IMR-90 (cell line): Measurements from ENCODE around the gene RNF215. TPM values are rescaled to one million over a fixed set of nuclear protein-coding genes. Genes with fewer than 3 reads are reported as not detected.

ENCODE experiments used
- ATAC-seq: fragments of 200-7000 bp; cut with Tn5 transposase; 2 replicates; pipeline ENCODE4 v1.9.1; 2020; ENCODE audit warnings: low read depth, mild to moderate bottlenecking, moderate library complexity
- BruUV-seq: library from RNA; stranded (reverse); fragments of 400-500 nt; replicated peaks from 2 replicates; lab custom pipeline; 2021; lab: Mats Ljungman, UMichigan
- CTCF ChIA-PET: fragments of 300-600 bp; formaldehyde crosslinking; extraction: SDS; loops from one replicate; lab custom pipeline; 2021; ENCODE audit warnings: antibody characterized with exemption; lab: Yijun Ruan, JAX
- POLR2A ChIA-PET: fragments of 300-600 bp; sonication (Branson Sonifier 250); formaldehyde crosslinking; loops from one replicate; lab custom pipeline; 2022; ENCODE audit warnings: antibody characterized with exemption; ENCODE audit not compliant: unreplicated experiment; lab: Charles Lee
- DNase-seq: peaks from one replicate; pipeline ENCODE4 v3.0.0; 2013
- H2AFZ ChIP-seq: replicated peaks from 2 replicates; pipeline ENCODE3; 2013; ENCODE audit warnings: low read length, mild to moderate bottlenecking; ENCODE audit not compliant: poor library complexity
- H2AK5ac ChIP-seq: 2 replicates; pipeline ENCODE4 v1.6.1; 2013; ENCODE audit warnings: low read depth, low read length, inconsistent platforms
- H2AK9ac ChIP-seq: replicated peaks from 2 replicates; pipeline ENCODE3; 2013; ENCODE audit warnings: mild to moderate bottlenecking, low read depth, low read length, moderate library complexity; ENCODE audit not compliant: poor library complexity
- H2BK120ac ChIP-seq: 2 replicates; pipeline ENCODE4 v1.6.1; 2013; ENCODE audit warnings: low read depth, low read length, inconsistent platforms
- H2BK15ac ChIP-seq: 3 replicates; pipeline ENCODE4 v1.6.1; 2013; ENCODE audit warnings: low read depth, low read length, inconsistent platforms
- H2BK20ac ChIP-seq: 2 replicates; pipeline ENCODE4 v1.6.1; 2013; ENCODE audit warnings: low read depth, mild to moderate bottlenecking, inconsistent platforms, low read length, moderate library complexity
- H2BK5ac ChIP-seq: 2 replicates; pipeline ENCODE4 v1.6.1; 2013; ENCODE audit warnings: mild to moderate bottlenecking, low read depth, low read length, inconsistent platforms; ENCODE audit not compliant: poor library complexity, severe bottlenecking
- H3K14ac ChIP-seq: replicated peaks from 2 replicates; pipeline ENCODE4 v1.6.1; 2013; ENCODE audit warnings: low read depth, low read length, inconsistent platforms
- H3K18ac ChIP-seq: 2 replicates; pipeline ENCODE4 v1.6.1; 2013; ENCODE audit warnings: low read depth, low read length, control low read depth
- H3K23ac ChIP-seq: 2 replicates; pipeline ENCODE4 v1.6.1; 2013; ENCODE audit warnings: low read depth, low read length, inconsistent platforms
- H3K27ac ChIP-seq: 2 replicates; pipeline ENCODE4 v1.5.1; 2013; ENCODE audit warnings: mild to moderate bottlenecking, control low read depth, low read length; ENCODE audit not compliant: insufficient read depth
- H3K27me3 ChIP-seq: 2 replicates; pipeline ENCODE4 v1.6.1; 2013; ENCODE audit warnings: low read length; ENCODE audit not compliant: control insufficient read depth, insufficient read depth
- H3K36me3 ChIP-seq: 2 replicates; pipeline ENCODE4 v1.6.1; 2013; ENCODE audit warnings: low read length, mixed read lengths; ENCODE audit not compliant: control insufficient read depth, insufficient read depth
- H3K4ac ChIP-seq: 2 replicates; pipeline ENCODE4 v1.6.1; 2013; ENCODE audit warnings: low read depth, low read length, inconsistent platforms
- H3K4me1 ChIP-seq: 2 replicates; pipeline ENCODE4 v1.6.1; 2013; ENCODE audit warnings: low read length, mixed read lengths; ENCODE audit not compliant: control insufficient read depth, insufficient read depth
- H3K4me2 ChIP-seq: 2 replicates; pipeline ENCODE4 v1.6.1; 2013; ENCODE audit warnings: low read depth, mild to moderate bottlenecking, control low read depth, low read length, moderate library complexity
- H3K4me3 ChIP-seq: 2 replicates; pipeline ENCODE4 v1.5.1; 2013; ENCODE audit warnings: low read depth, mild to moderate bottlenecking, control low read depth, low read length, moderate library complexity; ENCODE audit not compliant: insufficient read depth
- H3K56ac ChIP-seq: 2 replicates; pipeline ENCODE4 v1.6.1; 2013; ENCODE audit warnings: low read length, inconsistent platforms; ENCODE audit not compliant: insufficient read depth; ENCODE audit errors: extremely low read depth
- H3K79me1 ChIP-seq, 2 experiments: 2 replicates each; pipeline ENCODE4 v1.6.1; 2013; ENCODE audit warnings: low read length in 2 of 2, inconsistent platforms in 1 of 2, low read depth in 1 of 2
- H3K9ac ChIP-seq: 2 replicates; pipeline ENCODE4 v1.6.1; 2013; ENCODE audit warnings: low read depth, low read length, control low read depth
- H3K9me1 ChIP-seq: 2 replicates; pipeline ENCODE4 v1.6.1; 2013; ENCODE audit warnings: low read length, inconsistent platforms; ENCODE audit not compliant: insufficient read depth
- H3K9me3 ChIP-seq: 2 replicates; pipeline ENCODE4 v1.6.1; 2013; ENCODE audit warnings: low read length; ENCODE audit not compliant: control insufficient read depth, insufficient read depth
- H4K20me1 ChIP-seq: 2 replicates; pipeline ENCODE4 v1.6.1; 2013; ENCODE audit warnings: low read length, inconsistent platforms; ENCODE audit not compliant: insufficient read depth
- H4K5ac ChIP-seq: 2 replicates; pipeline ENCODE4 v1.6.1; 2013; ENCODE audit warnings: mild to moderate bottlenecking, low read depth, low read length, control low read depth
- H4K8ac ChIP-seq, 2 experiments: 2 replicates each; pipeline ENCODE4 v1.6.1; 2013; ENCODE audit warnings: low read depth in 2 of 2, low read length in 2 of 2, control low read depth in 1 of 2, inconsistent platforms in 1 of 2
- H4K91ac ChIP-seq: 2 replicates; pipeline ENCODE4 v1.6.1; 2013; ENCODE audit warnings: low read depth, low read length, inconsistent platforms; ENCODE audit not compliant: insufficient read depth
- BHLHE40 ChIP-seq: fragments of 150-350 bp; IDR thresholded peaks from 2 replicates; pipeline ENCODE4 v1.6.1; 2016; ENCODE audit warnings: mild to moderate bottlenecking, low read depth, low read length
- CHD1 ChIP-seq: IDR thresholded peaks from 2 replicates; pipeline ENCODE4 v1.6.1; 2012; ENCODE audit warnings: low read depth, low read length, improper control_type of control experiment
- FOS ChIP-seq: fragments of 150-350 bp; IDR thresholded peaks from 2 replicates; pipeline ENCODE4 v1.6.1; 2016; ENCODE audit warnings: low read depth, low read length
- MAZ ChIP-seq: IDR thresholded peaks from 2 replicates; pipeline ENCODE4 v1.6.1; 2012; ENCODE audit warnings: low read depth, mild to moderate bottlenecking, low read length, improper control_type of control experiment, moderate library complexity, borderline replicate concordance
- MXI1 ChIP-seq: IDR thresholded peaks from 2 replicates; pipeline ENCODE4 v1.6.1; 2012; ENCODE audit warnings: low read depth, mild to moderate bottlenecking, low read length, moderate library complexity, borderline replicate concordance
- NFE2L2 ChIP-seq: fragments of 150-350 bp; IDR thresholded peaks from 2 replicates; pipeline ENCODE4 v1.6.1; 2016; ENCODE audit warnings: low read depth, mild to moderate bottlenecking, low read length
- POLR2A ChIP-seq: IDR thresholded peaks from 2 replicates; pipeline ENCODE4 v1.6.1; 2012; ENCODE audit warnings: mild to moderate bottlenecking, low read depth, low read length
- RFX5 ChIP-seq: IDR thresholded peaks from 2 replicates; pipeline ENCODE4 v1.8.0; 2012; ENCODE audit warnings: low read depth, mild to moderate bottlenecking, low read length, moderate library complexity
- SMC3 ChIP-seq: fragments of 150-350 bp; IDR thresholded peaks from 2 replicates; pipeline ENCODE4 v1.6.1; 2016; ENCODE audit warnings: low read depth, mild to moderate bottlenecking, antibody characterized with exemption, low read length, moderate library complexity
- USF2 ChIP-seq: fragments of 150-350 bp; IDR thresholded peaks from 2 replicates; pipeline ENCODE4 v1.6.1; 2017; ENCODE audit warnings: mild to moderate bottlenecking, antibody characterized with exemption, low read length, low read depth
- WGBS, 2 experiments: methylation state at CpG; one replicate each; pipeline versions ENCODE4 v1.1.5 to v1.1.7; 2013; ENCODE audit warnings: missing lambda C conversion rate in 2 of 2; ENCODE audit not compliant: insufficient read length in 1 of 2; ENCODE audit errors: extremely low coverage in 2 of 2; 5-methylcytosine and 5-hydroxymethylcytosine counted together
- dilution Hi-C: fragments of 300-500 bp; cut with HindIII; formaldehyde crosslinking; loops from one replicate; pipeline ENCODE4 v1.14.3; 2018; ENCODE audit warnings: low sequenced_read_pairs; ENCODE audit not compliant: unreplicated experiment
- in situ Hi-C: fragments of 300-500 bp; cut with MboI; formaldehyde crosslinking; loops from 3 replicates; pipeline ENCODE4 v1.14.3; 2019; ENCODE audit warnings: low sequenced_read_pairs, inconsistent platforms, mixed read lengths
- intact Hi-C: fragments of 100-400 bp; cut with micrococcal nuclease; formaldehyde crosslinking; loops from 2 replicates; pipeline ENCODE4 v1.10.0; 2022
- polyA plus RNA-seq, 3 experiments: library from polyadenylated mRNA; depleted of rRNA; stranded (reverse); fragments of >200 nt; gene quantifications; 2 replicates each; pipeline ENCODE4 v1.2.3, GENCODE V29; 2012; ENCODE audit warnings: low replicate concordance in 1 of 3
- total RNA-seq: library from RNA; depleted of rRNA; stranded (reverse); fragments of >200 nt; gene quantifications from 2 replicates; pipeline ENCODE4 v1.2.3, GENCODE V29; 2012
- TF ChIP-seq, protein P1 (sequence below): conservative IDR thresholded peaks from 2 replicates; pipeline ENCODE4 v1.5.1; 2012; ENCODE audit warnings: mild to moderate bottlenecking, low read depth, low read length, improper control_type of control experiment
- TF ChIP-seq, protein P2 (sequence below): fragments of 150-350 bp; IDR thresholded peaks from 2 replicates; pipeline ENCODE4 v1.6.1; 2016; ENCODE audit warnings: low read depth, mild to moderate bottlenecking, low read length, moderate library complexity, borderline replicate concordance

The RNF215 gene
- total and polyA plus RNA-seq, 2 of the 4 experiments (the other 2 are of a cell fraction): 15.8 to 21.9 TPM

DNA sequence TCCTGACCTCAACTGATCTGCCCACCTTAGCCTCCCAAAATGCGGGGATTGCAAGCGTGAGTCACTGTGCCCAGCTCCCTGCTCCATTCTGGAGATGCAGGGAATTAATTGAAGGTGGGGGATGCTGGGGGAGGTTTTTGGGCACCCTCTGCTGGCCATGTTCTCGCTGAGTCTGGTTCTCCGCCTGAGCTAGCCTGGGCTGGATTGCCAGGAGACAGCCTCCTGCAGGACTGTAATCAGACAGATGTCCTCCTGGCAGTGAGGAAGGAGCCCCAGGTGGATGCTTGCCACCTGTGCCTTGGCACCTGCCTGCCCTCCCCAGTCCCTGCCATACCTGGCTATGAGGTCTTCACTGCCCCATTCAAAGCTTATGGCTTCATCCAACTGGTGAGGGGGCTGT is 43.7 kb upstream of the RNF215 start:
- Histone ChIP-seq H2BK15ac (no peak overlapping the region), H3K56ac (no peak overlapping the region), H3K4me3 (no peak overlapping the region), H3K4me1 (no peaks in the 10 kb centered on the region), H2AK5ac (no peak overlapping the region), H3K9ac (no peak overlapping the region), H3K27me3 (no peaks in the 10 kb centered on the region), H3K9me1 (peaks cover 3% of the 10 kb centered on the region; the same call in 1 of the 2 replicates), H3K9me3 (no peaks in the 10 kb centered on the region), H4K5ac (no peak overlapping the region), H3K14ac (no peak overlapping the region), H3K27ac (no peak overlapping the region), H2BK20ac (no peak overlapping the region), H4K8ac (no peak overlapping the region), H2AFZ (no peak overlapping the region), H3K18ac (no peak overlapping the region), H2BK5ac (no peak overlapping the region), H2AK9ac (no peak overlapping the region), H3K4ac (no peak overlapping the region), H4K20me1 (no peaks in the 10 kb centered on the region), H3K79me1 (peaks cover 7 to 10% of the 10 kb centered on the region in 2 experiments; a peak in 3 of 4 replicates), H3K4me2 (no peak overlapping the region), H2BK120ac (no peak overlapping the region), H3K23ac (no peak overlapping the region), H4K91ac (no peak overlapping the region), H3K36me3 (peaks cover 6% of the 10 kb centered on the region; the same call in 1 of the 2 replicates)
- dilution Hi-C loops: no loop called here
- CTCF ChIA-PET: no interaction called here
- DNase-seq (no peak), ATAC-seq (no peak)
- POLR2A ChIA-PET: no interaction called here
- in situ Hi-C loops: no loop called here
- no CpG with 5 or more reads among the region's 4 CpGs for WGBS, 2 experiments
- intact Hi-C loops: no loop called here
- no TSS peak for BruUV-seq
- TF ChIP-seq SMC3 (no peak), FOS (no peak), MAZ (no peak), BHLHE40 (no peak), USF2 (no peak), CHD1 (no peak), POLR2A (no peak), NFE2L2 (no peak), MXI1 (no peak), RFX5 (no peak)
- TF ChIP-seq, protein P1, sequence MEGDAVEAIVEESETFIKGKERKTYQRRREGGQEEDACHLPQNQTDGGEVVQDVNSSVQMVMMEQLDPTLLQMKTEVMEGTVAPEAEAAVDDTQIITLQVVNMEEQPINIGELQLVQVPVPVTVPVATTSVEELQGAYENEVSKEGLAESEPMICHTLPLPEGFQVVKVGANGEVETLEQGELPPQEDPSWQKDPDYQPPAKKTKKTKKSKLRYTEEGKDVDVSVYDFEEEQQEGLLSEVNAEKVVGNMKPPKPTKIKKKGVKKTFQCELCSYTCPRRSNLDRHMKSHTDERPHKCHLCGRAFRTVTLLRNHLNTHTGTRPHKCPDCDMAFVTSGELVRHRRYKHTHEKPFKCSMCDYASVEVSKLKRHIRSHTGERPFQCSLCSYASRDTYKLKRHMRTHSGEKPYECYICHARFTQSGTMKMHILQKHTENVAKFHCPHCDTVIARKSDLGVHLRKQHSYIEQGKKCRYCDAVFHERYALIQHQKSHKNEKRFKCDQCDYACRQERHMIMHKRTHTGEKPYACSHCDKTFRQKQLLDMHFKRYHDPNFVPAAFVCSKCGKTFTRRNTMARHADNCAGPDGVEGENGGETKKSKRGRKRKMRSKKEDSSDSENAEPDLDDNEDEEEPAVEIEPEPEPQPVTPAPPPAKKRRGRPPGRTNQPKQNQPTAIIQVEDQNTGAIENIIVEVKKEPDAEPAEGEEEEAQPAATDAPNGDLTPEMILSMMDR: no peak
- TF ChIP-seq, protein P2, sequence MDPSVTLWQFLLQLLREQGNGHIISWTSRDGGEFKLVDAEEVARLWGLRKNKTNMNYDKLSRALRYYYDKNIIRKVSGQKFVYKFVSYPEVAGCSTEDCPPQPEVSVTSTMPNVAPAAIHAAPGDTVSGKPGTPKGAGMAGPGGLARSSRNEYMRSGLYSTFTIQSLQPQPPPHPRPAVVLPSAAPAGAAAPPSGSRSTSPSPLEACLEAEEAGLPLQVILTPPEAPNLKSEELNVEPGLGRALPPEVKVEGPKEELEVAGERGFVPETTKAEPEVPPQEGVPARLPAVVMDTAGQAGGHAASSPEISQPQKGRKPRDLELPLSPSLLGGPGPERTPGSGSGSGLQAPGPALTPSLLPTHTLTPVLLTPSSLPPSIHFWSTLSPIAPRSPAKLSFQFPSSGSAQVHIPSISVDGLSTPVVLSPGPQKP: no peak
